Gastroesophageal sphincter (tissue), 4 donors: Measurements from ENCODE around the gene MAP3K1. TPM values are rescaled to one million over a fixed set of nuclear protein-coding genes. Genes with fewer than 3 reads are reported as not detected.

ENCODE experiments used
- ATAC-seq: fragments of 150-250 bp; one replicate; pipeline ENCODE4 v1.9.1; 2016; ENCODE audit warnings: mild to moderate bottlenecking, moderate library complexity
- H3K27ac ChIP-seq, 4 donors: fragments of 200-600 bp; sonication (generic) in 3 of 4; 1 replicate in 3 of 4; 2 replicates in 1 of 4; pipeline ENCODE4 v1.5.1; 2016 to 2019
- H3K27me3 ChIP-seq: fragments of 200-600 bp; sonication (generic); one replicate; pipeline ENCODE4 v1.5.1; 2019
- H3K36me3 ChIP-seq, 2 donors: fragments of 200-600 bp; sonication (generic); one replicate each; pipeline ENCODE4 v1.5.1; 2019; ENCODE audit warnings: control low read depth in 1 of 2
- H3K4me1 ChIP-seq, 3 donors: fragments of 200-600 bp; sonication (generic); 1 replicate in 2 of 3; 2 replicates in 1 of 3; pipeline ENCODE4 v1.5.1; 2016 to 2019; ENCODE audit warnings: control low read depth in 2 of 3
- H3K4me3 ChIP-seq, 2 donors: fragments of 200-600 bp; sonication (generic); one replicate each; pipeline ENCODE4 v1.5.1; 2019; ENCODE audit warnings: mild to moderate bottlenecking in 1 of 2, moderate library complexity in 1 of 2
- H3K9me3 ChIP-seq, 3 donors: fragments of 200-600 bp; sonication (generic); one replicate each; pipeline ENCODE4 v1.5.1; 2017 to 2019; ENCODE audit warnings: control low read depth in 2 of 3
- EP300 ChIP-seq: sonication (generic); formaldehyde crosslinking; IDR thresholded peaks from one replicate; pipeline ENCODE4 v1.6.1; 2017; ENCODE audit warnings: antibody characterized with exemption, mild to moderate bottlenecking
- POLR2A ChIP-seq, 2 donors: fragments of 450-650 bp; IDR thresholded peaks; one replicate each; pipeline ENCODE4 v1.6.1; 2017; ENCODE audit warnings: antibody characterized with exemption in 2 of 2, mild to moderate bottlenecking in 2 of 2, moderate library complexity in 1 of 2
- POLR2AphosphoS5 ChIP-seq: sonication (generic); formaldehyde crosslinking; IDR thresholded peaks from one replicate; pipeline ENCODE4 v1.6.1; 2017; ENCODE audit warnings: antibody characterized with exemption
- WGBS, 2 donors: methylation state at CpG; one replicate each; pipeline ENCODE4 v1.1.5; 2018; ENCODE audit warnings: low coverage in 1 of 2; 5-methylcytosine and 5-hydroxymethylcytosine counted together
- total RNA-seq, 4 donors: library from RNA; depleted of rRNA; stranded (reverse); fragments of >200 nt; gene quantifications; one replicate each; pipeline ENCODE4 v1.1.0, GENCODE V29; 2016
- TF ChIP-seq, protein P1 (sequence below), 4 experiments: fragments of 200-600 bp in 2 of 4; fragments of 450-650 bp in 2 of 4; sonication (generic) in 1 of 4; IDR thresholded peaks; one replicate each; pipeline ENCODE4 v1.5.1; 2017 to 2019; ENCODE audit warnings: antibody characterized with exemption in 4 of 4, mild to moderate bottlenecking in 2 of 4, moderate library complexity in 2 of 4

The MAP3K1 gene
- total RNA-seq, 4 donors from 2014 or later = 7.6 to 16.0 (median 9.7) TPM

DNA sequence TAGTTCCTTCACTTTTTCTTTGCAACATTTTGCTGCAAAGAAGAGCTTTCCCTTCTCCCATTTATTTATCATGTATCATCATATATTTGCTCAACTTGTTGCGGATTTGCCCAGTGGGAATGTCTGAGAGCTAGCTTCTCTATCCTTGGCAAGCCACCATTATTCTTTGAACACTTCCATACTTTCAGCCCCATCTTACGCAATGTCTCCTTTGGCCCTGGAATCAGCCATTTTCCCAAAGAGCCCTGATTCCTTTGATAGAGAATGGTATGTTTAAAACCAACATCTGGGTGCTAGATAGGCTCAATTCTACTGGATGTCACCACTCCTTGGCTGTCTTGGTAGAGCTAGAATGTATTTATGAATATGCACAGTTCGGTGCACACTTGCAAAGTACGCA is 81.4 kb downstream of the MAP3K1 start:
- Histone ChIP-seq H3K27ac (no peak overlapping the region), H3K27me3 (no peaks in the 10 kb centered on the region), H3K9me3 (no peaks in the 10 kb centered on the region), H3K4me1 (no peaks in the 10 kb centered on the region), H3K36me3 (peaks cover 0 to 40% of the 10 kb centered on the region in 2 donors), H3K4me3 (no peak overlapping the region)
- TF ChIP-seq EP300 = no peak
- TF ChIP-seq POLR2A (IDR thresholded peaks at IDR 0.05) = no peak
- TF ChIP-seq POLR2AphosphoS5 = no peak
- TF ChIP-seq, protein P1, sequence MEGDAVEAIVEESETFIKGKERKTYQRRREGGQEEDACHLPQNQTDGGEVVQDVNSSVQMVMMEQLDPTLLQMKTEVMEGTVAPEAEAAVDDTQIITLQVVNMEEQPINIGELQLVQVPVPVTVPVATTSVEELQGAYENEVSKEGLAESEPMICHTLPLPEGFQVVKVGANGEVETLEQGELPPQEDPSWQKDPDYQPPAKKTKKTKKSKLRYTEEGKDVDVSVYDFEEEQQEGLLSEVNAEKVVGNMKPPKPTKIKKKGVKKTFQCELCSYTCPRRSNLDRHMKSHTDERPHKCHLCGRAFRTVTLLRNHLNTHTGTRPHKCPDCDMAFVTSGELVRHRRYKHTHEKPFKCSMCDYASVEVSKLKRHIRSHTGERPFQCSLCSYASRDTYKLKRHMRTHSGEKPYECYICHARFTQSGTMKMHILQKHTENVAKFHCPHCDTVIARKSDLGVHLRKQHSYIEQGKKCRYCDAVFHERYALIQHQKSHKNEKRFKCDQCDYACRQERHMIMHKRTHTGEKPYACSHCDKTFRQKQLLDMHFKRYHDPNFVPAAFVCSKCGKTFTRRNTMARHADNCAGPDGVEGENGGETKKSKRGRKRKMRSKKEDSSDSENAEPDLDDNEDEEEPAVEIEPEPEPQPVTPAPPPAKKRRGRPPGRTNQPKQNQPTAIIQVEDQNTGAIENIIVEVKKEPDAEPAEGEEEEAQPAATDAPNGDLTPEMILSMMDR (IDR thresholded peaks at IDR 0.05) = no peak
- no peak for ATAC-seq
- WGBS, 2 donors = 75 to 100% methylated on average over 4 of the region's 4 CpGs

DNA sequence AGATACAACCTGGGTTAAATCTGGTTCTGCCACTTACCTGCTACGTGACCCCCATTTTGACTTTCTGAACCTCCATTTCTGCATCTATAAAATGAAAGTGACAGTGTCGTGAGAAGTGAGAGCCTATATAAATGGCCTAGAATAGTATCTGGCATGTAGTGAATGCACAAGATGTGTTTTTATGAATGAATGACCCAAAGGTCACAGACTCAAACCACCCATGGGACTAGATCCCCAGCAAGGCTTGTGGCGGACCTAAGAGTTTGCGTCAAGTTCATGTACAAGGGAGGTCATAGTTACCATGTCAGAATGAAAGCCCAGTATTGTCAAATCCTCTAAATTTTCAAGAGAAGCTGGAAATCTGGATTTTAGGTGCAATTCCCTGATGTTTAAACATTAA is 82.9 kb downstream of the MAP3K1 start:
- TF ChIP-seq EP300 (no peak), POLR2A (IDR thresholded peaks at IDR 0.05) (no peak), POLR2AphosphoS5 (no peak)
- TF ChIP-seq, protein P1 (IDR thresholded peaks at IDR 0.05) = no peak
- Histone ChIP-seq H3K27ac (no peak overlapping the region), H3K4me3 (no peak overlapping the region), H3K27me3 (no peaks in the 10 kb centered on the region), H3K9me3 (no peaks in the 10 kb centered on the region), H3K4me1 (no peaks in the 10 kb centered on the region), H3K36me3 (peaks cover 0 to 29% of the 10 kb centered on the region in 2 donors)
- no peak for ATAC-seq
- WGBS, 2 donors = 70 to 84% methylated on average over 3 to 4 of the region's 4 CpGs

DNA sequence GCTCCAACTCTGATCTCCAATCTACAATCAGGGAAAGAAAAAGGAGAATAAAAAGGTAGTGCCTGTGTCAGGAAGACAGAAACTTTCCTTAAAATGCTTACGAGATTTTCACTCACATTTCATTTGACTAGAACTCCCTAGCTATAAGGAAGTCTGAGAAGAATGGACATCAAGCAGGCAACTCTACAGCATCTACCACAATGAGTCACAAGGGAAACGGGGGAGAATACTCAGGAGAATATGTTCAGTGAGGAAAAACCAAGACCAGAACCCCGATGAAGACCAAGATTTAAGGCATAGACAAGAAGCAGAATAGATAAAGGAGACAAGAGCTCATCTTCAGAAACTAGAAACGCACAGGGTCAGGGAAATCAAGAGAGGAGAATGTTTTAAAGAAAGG is 85.0 kb downstream of the MAP3K1 start:
- Histone ChIP-seq H3K27ac (no peak overlapping the region), H3K27me3 (no peaks in the 10 kb centered on the region), H3K9me3 (no peaks in the 10 kb centered on the region), H3K36me3 (peaks cover 0 to 11% of the 10 kb centered on the region in 2 donors), H3K4me3 (no peak overlapping the region), H3K4me1 (no peaks in the 10 kb centered on the region)
- 52 to 71% methylated on average over 3 to 4 of the region's 4 CpGs for WGBS, 2 donors
- TF ChIP-seq POLR2AphosphoS5 (no peak), EP300 (no peak), POLR2A (IDR thresholded peaks at IDR 0.05) (no peak)
- TF ChIP-seq, protein P1 (IDR thresholded peaks at IDR 0.05) = no peak
- no peak for ATAC-seq

DNA sequence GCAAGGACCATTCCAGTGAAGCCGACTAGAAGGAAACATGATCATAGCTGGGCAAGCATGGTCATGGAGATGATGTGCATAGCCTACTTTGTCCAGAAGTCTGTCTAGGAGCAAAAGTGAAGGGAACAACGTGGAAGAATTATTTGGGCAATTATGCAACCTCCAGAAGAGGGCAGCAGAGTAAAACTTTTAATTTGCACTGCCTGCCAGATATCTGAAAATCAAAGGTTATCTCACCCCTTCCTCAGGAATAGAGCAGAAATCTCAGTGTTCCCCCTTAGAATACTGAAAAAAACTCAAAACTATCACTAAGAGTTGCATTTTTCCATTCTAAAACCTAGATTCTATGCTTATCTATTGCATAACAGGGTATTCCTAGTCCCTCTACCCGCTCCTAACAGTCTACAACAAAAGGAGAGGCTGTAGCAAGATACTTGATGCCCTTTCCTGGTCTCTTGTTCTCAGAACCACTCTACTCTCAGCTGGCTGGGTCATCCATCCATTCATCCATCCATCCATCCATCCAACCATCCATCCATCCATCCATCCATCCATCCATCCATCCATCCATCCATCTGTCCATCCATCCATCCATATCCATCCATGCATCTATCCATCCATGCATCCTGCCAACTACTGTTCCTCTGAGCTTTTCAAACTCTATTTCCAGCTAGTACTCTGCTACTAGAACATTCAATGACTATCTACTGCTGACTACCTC is 85.7 kb downstream of the MAP3K1 start:
- Histone ChIP-seq H3K9me3 (no peaks in the 10 kb centered on the region), H3K36me3 (peaks cover 0 to 9% of the 10 kb centered on the region in 2 donors), H3K27me3 (no peaks in the 10 kb centered on the region), H3K27ac (no peak overlapping the region), H3K4me3 (no peak overlapping the region), H3K4me1 (no peaks in the 10 kb centered on the region)
- WGBS, 2 donors = 33 to 43% methylated on average over 3 of the region's 3 CpGs
- TF ChIP-seq, protein P1 (IDR thresholded peaks at IDR 0.05) = peak; percentile 66 to 78 (median 70)
- TF ChIP-seq POLR2A (IDR thresholded peaks at IDR 0.05) = no peak
- ATAC-seq = peak; percentile 61

DNA sequence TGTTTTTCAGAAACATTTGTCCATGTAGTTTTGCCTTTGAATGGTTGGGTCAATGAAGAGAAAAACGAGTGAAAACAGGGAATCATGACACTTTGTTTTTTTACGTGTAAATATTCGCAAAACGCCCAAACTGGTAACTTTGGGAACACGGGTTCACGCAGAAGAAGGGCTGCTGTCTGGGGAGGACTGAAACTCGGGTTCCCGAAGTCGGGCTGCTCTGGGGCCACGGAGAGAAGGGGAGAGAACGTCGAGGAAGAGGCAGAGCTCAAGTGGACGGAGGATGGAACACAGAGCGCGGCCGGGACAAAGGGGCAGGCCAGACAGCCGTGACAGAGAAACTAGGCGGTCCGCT is 93.6 kb downstream of the MAP3K1 start:
- no peaks in the 10 kb centered on the region for H3K9me3 ChIP-seq
- peaks cover 0 to 15% (median 5%) of the 10 kb centered on the region in 3 donors for H3K4me1 ChIP-seq
- H3K36me3 ChIP-seq = no peaks in the 10 kb centered on the region
- TF ChIP-seq POLR2A (IDR thresholded peaks at IDR 0.05) (no peak), EP300 (no peak), POLR2AphosphoS5 (no peak)
- TF ChIP-seq, protein P1 (IDR thresholded peaks at IDR 0.05) = no peak
- WGBS, 2 donors = 1 to 4% methylated on average over 9 to 17 of the region's 19 CpGs
- H3K27ac ChIP-seq = peak overlapping the region; percentile 74 to 96 (median 94)
- H3K27me3 ChIP-seq = no peaks in the 10 kb centered on the region
- peak overlapping the region; percentile 46 to 68 for H3K4me3 ChIP-seq
- ATAC-seq = peak; percentile 67
